CD4-positive, alpha-beta T cell (primary cell): ENCODE results near the gene COX5B. TPM values are rescaled to one million over a fixed set of nuclear protein-coding genes. Genes with fewer than 3 reads are reported as not detected.

ENCODE experiments used
- ATAC-seq: fragments of 200-7000 bp; cut with Tn5 transposase; one replicate; pipeline ENCODE4 v1.10.0; 2022; ENCODE audit warnings: mild to moderate bottlenecking; ENCODE audit not compliant: poor library complexity
- CTCF ChIA-PET: fragments of 350-600 bp; sonication (Branson Sonifier 250); formaldehyde crosslinking; loops from one replicate; lab custom pipeline; 2021; ENCODE audit warnings: antibody characterized with exemption, inconsistent platforms; lab: Charles Lee
- POLR2A ChIA-PET: fragments of 350-600 bp; sonication (Branson Sonifier 250); formaldehyde crosslinking; loops from one replicate; lab custom pipeline; 2021; ENCODE audit warnings: antibody characterized with exemption, inconsistent platforms; lab: Charles Lee
- DNase-seq, 14 experiments: peaks; one replicate each; pipeline ENCODE4 v3.0.0-alpha.2; 2013 to 2020; ENCODE audit warnings: mixed read lengths in 2 of 14
- H3K27ac ChIP-seq, 2 donors: one replicate each; pipeline versions ENCODE4 v1.5.1 to v1.7.0; 2013; ENCODE audit warnings: low read length in 2 of 2, low read depth in 1 of 2, mild to moderate bottlenecking in 1 of 2
- H3K27me3 ChIP-seq, 2 experiments: 1 replicate in 1 of 2; 2 replicates in 1 of 2; pipeline versions ENCODE4 v1.6.1 to v1.7.0; 2013; ENCODE audit warnings: low read length in 2 of 2, control low read depth in 1 of 2, mild to moderate bottlenecking in 1 of 2, moderate library complexity in 1 of 2; ENCODE audit not compliant: insufficient read depth in 2 of 2, control insufficient read depth in 1 of 2
- H3K36me3 ChIP-seq: one replicate; pipeline ENCODE4 v1.6.1; 2013; ENCODE audit warnings: low read length, control low read depth; ENCODE audit not compliant: insufficient read depth
- H3K4me1 ChIP-seq: one replicate; pipeline ENCODE4 v1.6.1; 2013; ENCODE audit warnings: low read length, control low read depth; ENCODE audit not compliant: insufficient read depth
- H3K4me3 ChIP-seq: one replicate; pipeline ENCODE4 v1.5.1; 2013; ENCODE audit warnings: mild to moderate bottlenecking, low read length, moderate library complexity
- H3K9me3 ChIP-seq, 2 experiments: 1 replicate in 1 of 2; 2 replicates in 1 of 2; pipeline versions ENCODE4 v1.6.1 to v1.7.0; 2013; ENCODE audit warnings: low read length in 2 of 2, mild to moderate bottlenecking in 2 of 2, control low read depth in 1 of 2, moderate library complexity in 1 of 2; ENCODE audit not compliant: control insufficient read depth in 1 of 2, insufficient read depth in 1 of 2
- H3K27ac Mint-ChIP-seq: one replicate; pipeline ENCODE4 v1.8.0; 2020; ENCODE audit warnings: mixed read lengths
- H3K27me3 Mint-ChIP-seq: one replicate; pipeline ENCODE4 v1.8.0; 2021; ENCODE audit warnings: mixed read lengths
- H3K36me3 Mint-ChIP-seq: one replicate; pipeline ENCODE4 v1.8.0; 2021; ENCODE audit warnings: low read depth, mixed read lengths
- H3K4me1 Mint-ChIP-seq: one replicate; pipeline ENCODE4 v1.8.0; 2021; ENCODE audit warnings: low read depth, mixed read lengths
- H3K4me3 Mint-ChIP-seq: one replicate; pipeline ENCODE4 v1.8.0; 2020; ENCODE audit warnings: mild to moderate bottlenecking, mixed read lengths
- H3K9me3 Mint-ChIP-seq: one replicate; pipeline ENCODE4 v1.8.0; 2020; ENCODE audit warnings: mixed read lengths
- intact Hi-C, 2 experiments: fragments of 100-400 bp; cut with DNase I in 1 of 2; cut with micrococcal nuclease in 1 of 2; formaldehyde crosslinking; loops; one replicate each; pipeline versions ENCODE4 v1.15.1 to v1.9.0; 2023 to 2025; cut with DNase I, micrococcal nuclease
- total RNA-seq, 174 experiments: library from RNA in 2 of 174; stranded (reverse) in 2 of 174; gene quantifications; one replicate each; pipeline ENCODE4 v1.2.3 and lab custom pipeline; 2021 to 2026
- TF ChIP-seq, protein P1 (sequence below): fragments of 200-600 bp; IDR thresholded peaks from one replicate; pipeline ENCODE4 v1.8.0; 2022; ENCODE audit warnings: antibody characterized with exemption, mild to moderate bottlenecking

COX5B gene
- total RNA-seq, 2 experiments from 2014 or later: 112 to 121 TPM

- intact Hi-C loops: loop anchor here (1.0 to 10.0 kb wide), 9 partner anchors 19 to 1847 kb away; partner anchors contain the start of genes ACTR1B (in 1 of the 2), ARID5A (in 1 of the 2), EIF5B (in 1 of the 2) and REV1 (in 1 of the 2)
- H3K4me3 ChIP-seq: peak overlapping the region; percentile 97
- Mint-ChIP-seq H3K4me1 (peaks cover 31% of the 10 kb centered on the region), H3K27ac (peak overlapping the region; percentile 93), H3K4me3 (peak overlapping the region; percentile 97), H3K36me3 (peaks cover 45% of the 10 kb centered on the region), H3K27me3 (peaks cover under 1% of the 10 kb centered on the region), H3K9me3 (no peaks in the 10 kb centered on the region)
- H3K9me3 ChIP-seq: no peaks in the 10 kb centered on the region
- TF ChIP-seq, protein P1, sequence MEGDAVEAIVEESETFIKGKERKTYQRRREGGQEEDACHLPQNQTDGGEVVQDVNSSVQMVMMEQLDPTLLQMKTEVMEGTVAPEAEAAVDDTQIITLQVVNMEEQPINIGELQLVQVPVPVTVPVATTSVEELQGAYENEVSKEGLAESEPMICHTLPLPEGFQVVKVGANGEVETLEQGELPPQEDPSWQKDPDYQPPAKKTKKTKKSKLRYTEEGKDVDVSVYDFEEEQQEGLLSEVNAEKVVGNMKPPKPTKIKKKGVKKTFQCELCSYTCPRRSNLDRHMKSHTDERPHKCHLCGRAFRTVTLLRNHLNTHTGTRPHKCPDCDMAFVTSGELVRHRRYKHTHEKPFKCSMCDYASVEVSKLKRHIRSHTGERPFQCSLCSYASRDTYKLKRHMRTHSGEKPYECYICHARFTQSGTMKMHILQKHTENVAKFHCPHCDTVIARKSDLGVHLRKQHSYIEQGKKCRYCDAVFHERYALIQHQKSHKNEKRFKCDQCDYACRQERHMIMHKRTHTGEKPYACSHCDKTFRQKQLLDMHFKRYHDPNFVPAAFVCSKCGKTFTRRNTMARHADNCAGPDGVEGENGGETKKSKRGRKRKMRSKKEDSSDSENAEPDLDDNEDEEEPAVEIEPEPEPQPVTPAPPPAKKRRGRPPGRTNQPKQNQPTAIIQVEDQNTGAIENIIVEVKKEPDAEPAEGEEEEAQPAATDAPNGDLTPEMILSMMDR: no peak
- H3K4me1 ChIP-seq: peaks cover 18% of the 10 kb centered on the region
- peaks cover 26% of the 10 kb centered on the region for H3K36me3 ChIP-seq
- H3K27ac ChIP-seq: peak overlapping the region; percentile 84 to 89
- ChIA-PET CTCF (interaction anchor here (1.3 to 5.2 kb wide), 4 partner anchors 19 to 55 kb away, joined by 4 to 29 read pairs (median 6); partner anchors contain the start of gene ACTR1B), POLR2A (interaction anchor here (0.7 to 10.1 kb wide), 12 partner anchors 9 to 1510 kb away, joined by 3 to 244 read pairs (median 5); partner anchors contain the start of genes ACTR1B, LIPT1, TSGA10 and ZAP70)
- H3K27me3 ChIP-seq: no peaks in the 10 kb centered on the region
- ATAC-seq: peak; percentile 47
- DNase-seq: peak in 1 of 14 experiments; percentile 55
Measured at GRCh38 chr2:97645112-97645694, 659 bp upstream of the COX5B start.

GRCh38 chr2:97646977-97647376 lies 1.1 kb downstream of the COX5B start:
- peak overlapping the region; percentile 97 for H3K4me3 Mint-ChIP-seq
- H3K4me1 Mint-ChIP-seq: peaks cover 31% of the 10 kb centered on the region
- ATAC-seq (no peak), DNase-seq (no peak)
- H3K4me3 ChIP-seq: peak overlapping the region; percentile 97
- CTCF ChIA-PET: interaction anchor here (1.3 to 5.2 kb wide), 2 partner anchors 17 to 53 kb away, joined by 4 to 29 read pairs; partner anchors contain the start of gene ACTR1B
- peaks cover 18% of the 10 kb centered on the region for H3K4me1 ChIP-seq
- H3K27me3 Mint-ChIP-seq: no peaks in the 10 kb centered on the region
- no peaks in the 10 kb centered on the region for H3K9me3 ChIP-seq
- POLR2A ChIA-PET: interaction anchor here (1.2 to 10.1 kb wide), 5 partner anchors 9 to 67 kb away, joined by 3 to 244 read pairs (median 21); partner anchors contain the start of genes ACTR1B and ZAP70
- H3K36me3 Mint-ChIP-seq: peaks cover 56% of the 10 kb centered on the region
- H3K27me3 ChIP-seq: no peaks in the 10 kb centered on the region
- intact Hi-C loops: loop anchor here in 1 of 2 experiments (1.0 to 10.0 kb wide), 8 partner anchors 15 to 1845 kb away; partner anchors contain the start of genes ARID5A, EIF5B, REV1 and TMEM131
- peak overlapping the region in 1 of 2 donors; percentile 60 for H3K27ac ChIP-seq
- H3K27ac Mint-ChIP-seq: peak overlapping the region; percentile 93
- H3K9me3 Mint-ChIP-seq: no peaks in the 10 kb centered on the region
- peaks cover 26% of the 10 kb centered on the region for H3K36me3 ChIP-seq
- TF ChIP-seq, protein P1: no peak

- no peaks in the 10 kb centered on the region for H3K9me3 Mint-ChIP-seq
- ChIA-PET POLR2A (interaction anchor here (10.1 kb wide), 1 partner anchor 12 kb away, joined by 244 read pairs; the partner anchor contains the start of gene ACTR1B), CTCF (interaction anchor here (1.5 to 2.0 kb wide), 3 partner anchors 11 to 47 kb away, joined by 3 to 6 read pairs (median 5); partner anchors contain the start of gene ACTR1B)
- H3K27ac ChIP-seq: no peak overlapping the region
- peaks cover 66% of the 10 kb centered on the region for H3K36me3 Mint-ChIP-seq
- intact Hi-C loops: no loop called here
- no peak for ATAC-seq
- no peaks in the 10 kb centered on the region for H3K27me3 Mint-ChIP-seq
- TF ChIP-seq, protein P1: no peak
- no peak overlapping the region for H3K27ac Mint-ChIP-seq
- H3K4me1 ChIP-seq: peaks cover 10% of the 10 kb centered on the region
- no peaks in the 10 kb centered on the region for H3K27me3 ChIP-seq
- H3K36me3 ChIP-seq: peaks cover 29% of the 10 kb centered on the region
- H3K4me3 Mint-ChIP-seq: no peak overlapping the region
- no peak overlapping the region for H3K4me3 ChIP-seq
- DNase-seq: no peak
- H3K4me1 Mint-ChIP-seq: peaks cover 19% of the 10 kb centered on the region
- no peaks in the 10 kb centered on the region for H3K9me3 ChIP-seq
Measured at GRCh38 chr2:97651114-97651513, 5.3 kb downstream of the COX5B start.
